Measurements from ENCODE around the gene GNB5.
"Not testable (repeated sequence)": the region's sequence is repeated elsewhere in the genome, so short reads cannot be mapped to it uniquely, and the experiment has no call there.

The GNB5 gene

DNA sequence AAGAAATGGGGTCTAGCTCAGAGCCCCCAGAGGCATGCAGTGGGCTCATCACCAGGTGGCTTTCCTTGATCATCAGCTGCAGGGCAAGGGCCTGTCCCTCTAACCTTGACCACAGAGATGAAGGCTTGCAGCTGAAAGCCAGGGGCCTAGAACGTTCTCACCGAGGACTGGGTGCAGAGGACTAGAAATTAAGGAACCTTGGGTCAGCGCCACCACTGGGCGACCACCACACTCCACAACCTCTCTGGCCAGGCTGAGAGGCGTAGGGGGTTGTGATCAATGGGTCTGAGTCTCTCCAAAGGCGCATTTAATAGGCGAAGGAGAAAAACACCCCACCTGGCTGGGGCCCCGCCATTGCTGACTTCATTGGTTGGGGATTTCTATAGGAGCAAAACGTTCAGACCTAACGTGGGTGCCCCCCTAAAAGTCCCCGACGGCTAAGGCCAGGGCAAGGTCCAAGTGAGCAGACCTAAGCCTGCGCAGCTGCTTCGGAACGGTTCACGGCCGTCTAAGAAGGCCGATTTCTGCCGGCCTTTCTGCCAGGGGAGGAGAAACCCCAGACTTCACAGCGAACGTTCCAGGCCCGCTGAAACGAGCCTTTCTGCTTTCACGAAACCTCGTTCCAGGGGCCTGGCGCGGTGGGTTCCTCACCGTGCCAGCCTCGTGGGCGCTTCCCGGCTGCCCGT is 79.5 kb downstream of the GNB5 start:
- no peak for DNase-seq

DNA sequence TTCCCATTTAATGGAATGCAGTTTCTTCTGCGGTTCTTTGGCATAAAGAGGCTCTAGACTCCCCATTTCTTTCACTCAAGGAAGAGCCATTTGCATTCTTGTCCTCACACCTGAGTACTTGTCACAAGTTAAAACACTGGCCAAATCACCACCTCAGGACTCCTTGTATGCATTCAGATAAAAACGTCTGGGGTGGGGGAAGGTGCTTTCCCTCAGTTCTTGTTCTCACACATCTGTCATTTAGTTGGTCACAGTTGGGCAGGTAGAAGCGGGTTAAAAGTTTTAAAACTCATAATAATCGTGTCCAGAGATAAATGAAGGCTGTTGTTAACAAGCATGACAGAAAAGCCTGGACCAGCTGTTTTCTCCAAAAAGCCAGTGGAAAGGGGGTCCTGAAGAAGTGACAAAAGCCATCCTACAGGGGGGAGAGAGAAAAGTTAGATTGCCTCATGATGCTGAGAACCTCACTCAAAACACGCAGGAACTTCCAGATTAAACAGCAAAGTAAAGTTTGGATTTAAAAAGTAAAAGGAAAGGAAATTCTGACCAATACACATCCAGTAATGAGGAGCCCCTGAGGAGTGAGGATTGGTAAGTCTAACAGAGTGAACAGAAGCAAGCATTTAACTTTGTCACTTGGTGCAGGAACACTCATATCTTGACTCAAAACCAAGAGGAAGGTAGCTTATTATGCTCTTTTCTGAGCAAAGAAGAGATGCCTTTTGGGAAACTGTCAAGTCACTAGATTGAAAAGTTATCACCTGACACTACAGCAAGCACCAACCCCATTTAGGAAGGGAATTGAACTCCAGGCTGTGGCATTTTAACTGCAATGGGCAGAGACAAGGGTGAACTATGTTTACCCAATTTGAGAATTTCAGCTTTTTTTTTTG is 81.4 kb downstream of the GNB5 start:
- DNase-seq = no peak

DNA sequence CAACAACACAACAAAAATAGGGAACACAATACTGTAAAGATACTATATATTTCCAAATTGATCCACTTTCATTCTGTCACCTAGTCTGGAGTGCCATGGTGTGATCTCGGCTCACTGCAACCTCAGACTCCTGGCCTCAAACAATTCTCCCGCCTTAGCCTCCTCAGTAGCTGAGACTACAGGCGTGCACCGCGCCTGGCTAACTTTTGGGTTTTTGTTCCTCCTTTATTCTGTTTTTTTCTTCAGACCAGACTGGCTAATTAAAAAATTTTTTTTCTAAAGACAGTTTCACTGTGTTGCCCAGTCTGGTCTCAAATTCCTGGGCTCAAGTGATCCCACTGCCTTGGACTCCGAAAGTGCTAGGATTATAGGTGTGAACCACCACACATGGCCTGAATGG is 84.0 kb downstream of the GNB5 start:
- DNase-seq = no peak

DNA sequence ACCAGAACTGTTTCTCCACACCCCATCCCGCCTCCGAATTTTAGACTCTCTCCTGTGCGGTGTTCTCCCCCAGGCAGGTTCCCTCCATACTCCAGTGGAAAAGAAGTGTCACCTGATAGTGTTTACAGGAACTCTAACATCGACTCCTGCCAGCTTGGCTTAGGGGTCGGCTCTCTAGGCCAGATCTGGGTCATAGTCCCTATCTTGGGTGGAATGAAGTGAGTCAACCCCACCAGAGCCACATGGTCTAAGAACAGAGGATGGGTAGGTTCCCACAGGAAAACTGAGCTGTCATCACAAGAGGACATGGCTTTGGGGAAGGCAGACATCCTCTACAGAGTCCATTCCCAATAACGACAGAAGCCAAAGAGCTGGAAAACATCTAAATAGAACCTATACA is 84.6 kb downstream of the GNB5 start:
- DNase-seq = no peak

DNA sequence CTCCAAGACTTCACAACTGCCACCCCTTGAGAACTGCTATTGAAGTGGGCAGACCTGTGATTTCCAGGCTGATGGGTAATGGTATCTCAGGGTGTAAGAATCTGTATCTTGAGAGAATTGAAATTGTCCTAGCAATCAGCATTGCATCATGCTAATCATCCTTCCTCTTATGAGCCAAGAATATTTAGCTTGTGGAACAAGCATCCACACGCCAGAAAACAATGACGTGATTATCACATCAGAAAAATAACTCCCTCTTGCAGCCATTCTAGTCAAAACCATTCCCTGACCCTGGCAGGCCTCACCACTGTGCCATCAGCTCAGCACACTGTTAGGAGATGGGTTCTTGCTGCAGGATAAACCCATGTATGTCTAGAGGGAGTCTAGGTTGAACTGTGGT is 85.3 kb downstream of the GNB5 start:
- DNase-seq = no peak

DNA sequence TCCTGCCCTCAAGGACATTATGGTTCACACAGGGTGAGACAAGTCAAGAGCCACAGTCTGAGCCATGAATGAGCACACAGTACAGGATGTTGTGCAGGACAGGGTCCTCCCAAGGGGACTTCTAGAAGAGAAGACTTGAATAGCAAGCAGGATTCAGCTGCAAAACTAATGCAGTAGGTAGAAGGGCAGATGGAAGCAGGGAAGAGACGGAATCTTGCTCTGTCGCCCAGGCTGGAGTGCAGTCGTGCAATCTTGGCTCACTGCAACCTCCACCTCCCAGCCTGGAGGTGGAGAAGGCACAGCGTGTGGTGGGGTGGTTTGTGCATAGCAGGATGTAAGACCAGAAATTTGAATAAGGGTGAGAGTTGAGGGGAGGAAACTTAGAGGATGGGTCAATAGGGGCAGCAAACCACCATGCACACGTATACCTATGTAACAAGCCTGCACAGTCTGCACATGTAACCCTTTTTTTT is 86.6 kb downstream of the GNB5 start:
- DNase-seq = no peak

DNA sequence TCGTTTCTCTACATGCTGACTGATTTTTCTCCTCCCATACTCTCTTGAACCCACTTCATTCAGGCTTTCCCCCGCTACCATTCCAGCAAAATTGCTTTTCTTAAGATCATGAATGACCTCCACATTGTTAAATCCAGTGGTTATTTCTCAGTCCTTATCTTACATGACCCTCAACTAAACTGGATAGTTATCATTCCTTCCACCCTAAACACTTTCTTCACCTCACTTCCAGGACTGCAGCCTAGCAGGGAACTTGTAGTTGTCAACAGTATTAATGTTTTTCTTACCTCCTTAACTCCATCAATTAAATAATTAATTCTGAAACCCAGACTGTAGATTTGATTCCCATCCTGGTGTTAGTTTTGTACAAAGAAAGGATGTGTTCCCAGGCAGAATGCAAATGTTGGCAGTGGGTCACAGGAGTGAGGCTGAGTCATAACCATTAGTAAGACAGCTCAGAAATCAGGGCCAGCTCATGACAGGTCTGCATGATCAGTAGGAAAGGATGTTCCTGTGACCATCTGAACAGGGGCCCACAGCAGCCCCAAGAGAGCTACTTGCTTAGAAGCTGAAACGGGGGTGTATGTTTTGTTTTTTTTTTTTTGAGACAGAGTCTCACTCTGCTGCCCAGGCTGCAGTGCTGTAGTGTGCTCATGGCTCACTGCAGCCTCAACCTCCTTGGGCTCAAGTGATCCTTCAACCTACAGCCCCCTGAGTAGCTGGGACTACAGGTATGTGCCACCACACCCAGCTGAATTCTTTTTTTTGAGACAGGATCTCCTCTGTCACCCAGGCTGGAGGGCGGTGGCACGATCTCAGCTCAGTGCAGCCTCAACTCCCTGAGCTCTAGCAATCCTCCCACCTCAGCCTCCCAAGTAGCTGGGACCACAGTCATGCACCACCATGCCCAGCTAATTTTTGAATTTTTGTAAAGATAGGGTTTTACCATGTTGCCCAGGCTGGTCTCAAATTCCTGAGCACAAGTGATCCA is 87.7 kb downstream of the GNB5 start:
- DNase-seq = no peak

DNA sequence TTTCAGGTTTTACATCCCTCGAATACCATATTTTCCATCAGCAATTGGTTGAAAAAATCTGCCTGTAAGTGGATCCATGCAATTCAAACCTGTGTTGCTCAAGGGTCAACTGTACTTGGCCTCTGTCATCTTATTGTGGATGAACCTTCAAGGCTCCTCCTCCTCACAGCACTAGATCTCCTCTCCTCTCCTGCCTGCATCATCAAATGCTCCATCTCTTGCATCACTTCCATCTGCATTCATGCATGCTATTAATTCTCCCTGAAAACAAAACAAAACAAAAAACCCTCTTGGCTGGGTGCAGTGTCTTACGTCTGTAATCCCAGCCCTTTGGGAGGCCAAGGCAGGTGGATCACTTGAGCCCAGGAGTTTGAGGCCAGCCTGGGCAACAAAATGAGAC is 88.7 kb downstream of the GNB5 start:
- DNase-seq = no peak

DNA sequence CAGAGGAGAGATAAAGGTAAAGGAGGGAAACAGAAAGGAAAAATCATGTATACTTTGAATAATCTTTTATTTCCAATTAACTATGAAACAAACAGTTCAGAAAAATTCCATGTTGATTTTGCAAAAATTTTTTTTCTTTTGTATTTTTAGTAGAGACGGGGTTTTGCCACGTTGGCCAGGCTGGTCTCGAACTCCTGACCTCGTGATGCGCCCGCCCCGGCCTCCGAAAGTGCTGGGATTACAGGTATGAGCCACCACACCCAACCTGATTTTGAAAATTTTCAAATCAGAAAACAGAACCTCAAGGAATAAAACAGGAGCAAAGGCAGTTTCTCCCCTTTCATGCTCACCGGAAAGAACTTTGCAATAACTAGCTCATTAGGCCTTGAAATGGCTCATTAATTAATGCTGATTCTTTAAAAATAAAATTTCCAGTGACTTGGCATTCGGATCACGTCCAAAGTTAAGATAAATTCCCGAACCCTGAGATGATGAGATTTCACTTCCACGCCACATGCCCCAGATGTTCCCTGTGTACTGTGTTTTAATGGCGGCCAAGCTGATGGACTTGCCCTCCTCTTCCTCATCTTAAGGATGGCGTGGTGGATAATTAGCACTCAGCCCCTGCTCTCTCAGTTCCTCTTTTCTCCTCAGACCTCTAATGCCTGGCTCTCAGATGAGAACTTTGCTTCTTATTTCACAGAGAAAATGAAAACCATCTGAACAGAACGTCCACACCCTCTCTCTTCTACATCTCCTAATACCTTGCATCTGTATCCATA is 89.5 kb downstream of the GNB5 start:
- DNase-seq = no peak

DNA sequence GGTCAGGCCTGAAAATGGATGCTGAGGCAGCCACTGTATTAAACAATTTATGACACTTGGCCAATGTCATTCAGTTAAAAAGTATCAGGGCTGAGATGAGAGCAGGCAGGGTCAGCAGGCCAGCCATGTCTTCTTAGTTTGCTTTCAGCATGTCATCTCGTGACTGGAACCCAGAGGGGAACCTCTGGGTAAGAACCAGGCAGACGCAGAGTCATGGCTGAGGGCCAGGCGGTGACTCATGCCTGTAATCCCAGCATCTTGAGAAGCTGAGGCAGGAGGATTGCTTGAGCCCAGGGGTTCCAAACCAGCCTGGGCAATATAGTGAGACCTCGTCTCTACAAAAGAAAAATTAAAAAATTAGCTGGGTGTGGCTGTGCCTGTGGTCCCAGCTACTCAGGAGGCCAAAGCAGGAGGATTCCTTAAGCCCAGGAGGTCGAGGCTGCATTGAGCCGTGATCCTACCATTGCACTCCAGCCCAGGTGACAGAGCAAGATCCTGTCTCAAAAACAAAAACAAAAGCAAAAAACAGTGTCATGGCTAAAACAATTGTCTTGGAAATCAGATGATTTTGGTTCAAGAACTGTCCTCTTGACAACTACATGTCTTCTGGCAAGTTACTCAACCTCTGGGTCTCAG is 90.3 kb downstream of the GNB5 start:
- DNase-seq = peak; percentile 87

DNA sequence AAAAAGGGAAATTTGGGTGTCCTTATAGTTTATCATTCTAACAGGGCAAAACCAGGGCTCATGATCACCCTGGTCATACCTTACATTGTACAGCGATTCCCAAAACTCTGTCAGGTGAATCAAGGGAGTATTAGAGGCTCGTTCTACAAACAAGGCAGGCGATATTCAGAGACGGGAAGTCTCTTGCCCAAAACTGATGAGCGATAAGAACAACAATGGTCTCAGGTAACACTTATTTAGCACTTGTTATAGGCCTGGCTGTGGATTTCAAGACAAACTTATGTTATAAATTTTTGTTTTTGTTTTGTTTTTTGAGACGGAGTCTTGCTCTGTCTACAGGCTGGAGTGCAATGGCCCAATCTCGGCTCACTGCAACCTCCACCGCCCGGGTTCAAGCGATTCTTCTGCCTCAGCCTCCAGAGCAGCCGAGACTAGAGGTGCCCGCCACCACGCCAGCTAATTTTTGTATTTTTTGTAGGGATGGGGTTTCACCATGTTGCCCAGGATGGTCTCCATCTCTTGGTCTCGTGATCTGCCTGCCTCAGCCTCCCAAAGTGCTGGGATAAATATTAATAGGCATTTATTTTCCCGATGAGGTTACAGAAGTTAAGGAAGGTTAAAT is 91.4 kb downstream of the GNB5 start:
- DNase-seq = no peak

DNA sequence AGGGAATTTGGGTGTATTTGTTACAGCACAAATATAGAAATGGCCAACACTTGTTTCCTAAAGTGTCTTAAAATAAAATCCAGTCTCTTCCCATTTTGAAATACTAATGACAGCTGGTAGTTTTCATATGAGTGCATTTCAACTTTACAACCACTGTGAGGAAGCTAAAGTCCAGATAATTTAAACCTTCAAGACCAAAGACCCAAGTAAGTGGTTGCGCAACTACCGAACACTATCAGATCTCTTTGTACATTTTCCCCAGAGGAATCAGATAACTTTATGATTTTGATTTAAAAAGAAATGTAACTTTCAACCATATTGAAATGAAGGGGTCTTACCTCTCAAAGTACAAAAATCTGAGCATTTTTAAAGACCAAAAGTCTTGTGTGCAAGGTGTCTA is 92.9 kb downstream of the GNB5 start:
- DNase-seq = peak; percentile 72

DNA sequence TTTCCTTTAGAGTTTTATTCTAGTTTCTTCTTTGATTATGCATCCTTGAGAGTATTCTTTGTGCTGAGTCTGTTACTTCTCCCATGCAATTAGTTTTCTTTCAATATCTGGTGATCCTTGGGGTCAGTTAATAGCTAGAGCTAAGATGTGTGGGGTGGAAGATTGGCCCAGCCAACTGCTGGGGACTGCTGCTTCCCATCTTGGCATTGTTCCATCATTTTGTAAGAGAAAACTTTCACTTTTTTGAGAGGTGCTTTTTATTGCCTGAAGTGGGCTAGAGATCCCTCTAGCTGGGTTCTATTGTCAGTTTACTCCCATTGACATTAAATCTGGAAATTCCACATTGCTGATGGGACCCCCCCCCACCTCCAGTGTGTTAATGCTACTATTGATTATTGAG is 94.0 kb downstream of the GNB5 start:
- DNase-seq = peak; percentile 19

DNA sequence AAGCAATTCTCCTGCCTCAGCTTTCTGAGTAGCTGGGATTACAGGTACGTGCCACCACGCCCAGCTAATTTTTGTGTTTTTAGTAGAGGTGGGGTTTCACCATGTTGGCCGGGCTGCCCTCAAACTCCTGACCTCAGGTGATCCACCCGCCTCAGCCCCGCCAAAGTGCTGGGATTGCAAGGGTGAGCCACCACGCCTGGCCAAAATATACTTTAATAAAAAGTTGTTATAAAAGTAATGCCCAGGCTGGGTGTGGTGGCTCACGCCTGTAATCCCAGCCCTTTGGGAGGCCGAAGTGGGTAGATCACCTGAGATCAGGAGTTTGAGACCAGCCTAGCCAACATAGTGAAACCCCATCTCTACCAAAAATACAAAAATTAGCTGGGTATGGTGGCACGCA is 94.7 kb downstream of the GNB5 start:
- not testable (repeated sequence) for DNase-seq

DNA sequence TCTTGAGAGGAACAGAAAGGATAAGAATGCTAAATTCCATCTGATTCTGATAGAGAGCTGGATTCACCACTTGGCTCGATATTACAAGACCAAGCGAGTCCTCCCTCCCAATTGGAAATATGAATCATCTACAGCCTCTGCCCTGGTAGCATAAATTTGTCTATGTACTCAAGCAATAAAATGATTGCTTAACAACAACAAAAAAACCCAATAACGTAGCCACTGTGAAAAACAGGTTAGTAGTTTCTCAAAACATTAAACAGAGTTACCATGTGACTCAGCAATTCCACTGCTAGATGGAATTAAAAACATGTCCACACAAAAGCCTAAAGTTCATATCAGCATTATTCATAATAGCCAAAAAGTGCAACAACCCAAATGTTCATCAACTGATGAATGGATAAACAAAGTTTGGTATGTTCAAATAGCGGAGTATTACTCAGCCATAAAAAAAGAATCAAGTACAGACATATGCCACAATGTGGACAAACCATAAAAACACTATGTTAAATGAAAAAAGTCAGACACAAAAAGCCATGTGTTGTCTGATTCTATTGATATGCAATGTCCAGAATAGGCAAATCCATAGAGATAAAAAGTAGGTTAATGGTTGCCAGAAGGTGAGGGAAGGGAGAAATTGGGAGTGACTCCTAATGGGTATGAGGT is 95.5 kb downstream of the GNB5 start:
- DNase-seq = no peak

DNA sequence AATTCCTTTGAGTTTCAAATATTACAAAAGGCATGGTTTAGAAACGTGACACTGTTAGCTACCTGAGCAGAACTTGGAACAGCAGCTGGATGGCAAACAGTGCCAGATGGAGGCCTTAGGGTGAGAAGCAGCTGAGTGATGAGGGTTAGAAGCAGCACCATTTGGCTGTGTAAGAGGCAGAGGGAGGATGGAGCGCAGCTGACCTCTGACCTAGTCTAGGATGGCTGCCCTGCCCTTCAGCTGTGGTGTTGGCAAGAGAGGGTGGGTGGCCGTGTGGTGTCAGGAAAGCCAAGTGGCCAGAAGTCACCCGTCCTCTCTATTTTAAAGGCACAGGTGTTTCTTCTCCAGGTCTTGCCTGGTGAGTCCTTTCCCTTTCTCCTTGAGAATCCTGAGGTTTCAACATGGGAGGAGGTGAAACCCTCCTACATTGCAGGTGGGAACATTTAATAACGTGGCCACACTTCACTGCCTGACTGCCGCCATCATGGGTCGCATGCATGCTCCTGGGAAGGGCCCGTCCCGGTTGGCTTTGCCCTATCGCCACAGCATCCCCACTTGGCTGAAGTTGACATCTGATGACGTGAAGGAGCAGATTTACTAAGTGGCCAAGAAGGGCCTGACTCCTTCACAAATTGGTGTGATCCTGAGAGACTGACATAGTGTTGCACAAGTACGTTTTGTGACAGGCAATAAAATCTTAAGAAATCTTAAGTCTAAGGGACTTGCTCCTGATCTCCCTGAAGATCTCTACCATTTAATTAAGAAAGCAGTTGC is 96.2 kb downstream of the GNB5 start:
- DNase-seq = no peak

DNA sequence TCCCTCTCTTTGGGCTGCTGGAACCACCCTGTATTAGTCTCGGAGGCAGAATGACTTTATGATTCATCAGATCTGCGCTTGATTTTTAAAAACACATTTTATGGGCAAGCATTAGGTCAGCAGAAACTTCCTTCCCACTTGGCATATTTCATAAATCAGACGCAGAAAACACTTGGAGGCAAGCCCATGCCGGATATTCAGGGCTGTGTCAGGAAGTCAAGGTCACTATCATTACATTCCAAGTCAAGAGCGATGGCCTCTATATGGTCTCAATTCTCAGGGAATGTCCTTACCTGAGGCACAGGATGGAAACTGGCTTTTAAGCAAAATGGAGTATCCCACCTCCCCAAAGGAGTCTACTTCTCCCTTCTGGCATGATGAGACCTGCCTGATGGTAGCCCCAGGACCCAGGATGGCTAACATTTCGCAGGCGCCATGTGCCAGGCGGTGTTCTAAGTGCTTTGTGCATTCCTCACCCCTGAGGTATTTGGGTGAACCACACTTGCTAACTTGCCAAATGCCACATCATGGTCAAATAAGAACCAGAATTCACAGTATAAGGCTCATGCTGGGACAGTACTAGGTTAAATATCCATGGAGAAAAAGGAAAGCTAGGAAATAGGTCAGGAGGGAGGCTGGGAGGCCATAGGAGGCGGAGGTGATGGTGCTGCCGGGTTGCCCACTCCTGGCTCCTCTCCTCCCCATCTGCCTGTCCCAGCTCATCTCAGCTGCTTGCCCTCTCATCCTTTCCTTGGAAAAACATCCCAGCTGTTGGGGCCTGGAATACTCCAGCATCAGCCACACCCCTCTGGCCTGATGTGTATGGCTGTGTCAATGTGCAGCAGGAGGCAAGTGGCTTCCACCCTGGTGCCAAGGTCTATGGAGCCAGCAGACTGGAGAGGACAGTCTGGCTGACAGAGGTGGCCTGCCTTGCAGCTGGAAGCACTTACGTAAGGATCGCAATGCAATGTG is 97.4 kb downstream of the GNB5 start:
- no peak for DNase-seq

DNA sequence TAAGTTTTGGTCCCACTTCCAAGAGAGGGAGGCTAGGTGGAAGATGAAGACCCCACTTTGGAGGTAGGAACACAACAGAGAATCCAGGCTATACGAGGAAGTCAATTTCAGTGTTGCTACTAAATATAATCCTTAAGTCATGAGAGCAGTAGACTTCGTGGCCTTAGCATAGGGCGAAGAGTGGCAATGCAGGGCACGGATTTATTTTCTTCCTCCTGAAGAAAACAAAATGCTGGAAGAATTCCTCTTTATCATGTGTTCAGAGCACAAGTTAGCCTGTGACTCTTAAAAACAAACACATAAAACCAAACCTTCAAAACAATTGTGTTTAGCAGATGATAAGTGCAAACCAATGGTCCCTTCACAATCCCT is 98.0 kb downstream of the GNB5 start:
- no peak for DNase-seq

DNA sequence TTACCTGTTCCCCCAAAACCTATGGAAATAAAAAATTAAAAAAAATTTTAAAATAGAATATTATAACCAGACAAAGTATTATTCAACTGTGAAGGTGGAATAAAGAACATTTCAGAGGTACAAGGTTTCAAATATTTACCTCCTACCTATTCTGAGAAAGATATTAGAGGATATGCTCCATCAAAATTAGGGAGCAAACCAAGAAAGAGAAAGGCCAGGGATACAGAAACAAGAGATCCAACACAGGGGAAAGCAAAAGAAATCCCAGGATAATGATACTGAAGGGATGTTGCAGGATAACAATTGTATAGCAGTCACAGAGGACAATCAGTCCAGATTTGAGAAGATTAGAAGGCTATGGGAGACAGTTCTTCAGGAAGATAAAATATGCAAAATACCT is 101.0 kb downstream of the GNB5 start:
- DNase-seq = no peak
